PFSK-1 (cell line): ENCODE measurements around the gene CBR1.

Experiments used
- FOXP2 ChIP-seq: optimal IDR thresholded peaks from 2 replicates; pipeline ENCODE3; 2011; ENCODE audit warnings: borderline replicate concordance, control low read depth, inconsistent platforms; ENCODE audit not compliant: insufficient read depth; ENCODE audit errors: extremely low read length, extremely low read depth
- POLR2AphosphoS5 ChIP-seq: IDR thresholded peaks from 2 replicates; pipeline ENCODE4 v1.6.1; 2012; ENCODE audit warnings: low read depth, mild to moderate bottlenecking, control low read depth, low read length, moderate library complexity
- SIN3A ChIP-seq: IDR thresholded peaks from 2 replicates; pipeline ENCODE4 v1.6.1; 2012; ENCODE audit warnings: mild to moderate bottlenecking, low read length, moderate library complexity, borderline replicate concordance; ENCODE audit not compliant: insufficient read depth
- TAF1 ChIP-seq: IDR thresholded peaks from 2 replicates; pipeline ENCODE4 v1.6.1; 2012; ENCODE audit warnings: low read length, control low read depth, borderline replicate concordance; ENCODE audit not compliant: insufficient read depth
- TF ChIP-seq, protein P1 (sequence below), 2 experiments: IDR thresholded peaks; 2 replicates each; pipeline versions ENCODE4 v1.6.1 to v1.8.0; 2011 to 2012; ENCODE audit warnings: low read depth in 2 of 2, low read length in 2 of 2, control low read depth in 1 of 2, inconsistent platforms in 1 of 2, mild to moderate bottlenecking in 1 of 2, moderate library complexity in 1 of 2; ENCODE audit not compliant: insufficient read depth in 1 of 2

CBR1 gene

DNA sequence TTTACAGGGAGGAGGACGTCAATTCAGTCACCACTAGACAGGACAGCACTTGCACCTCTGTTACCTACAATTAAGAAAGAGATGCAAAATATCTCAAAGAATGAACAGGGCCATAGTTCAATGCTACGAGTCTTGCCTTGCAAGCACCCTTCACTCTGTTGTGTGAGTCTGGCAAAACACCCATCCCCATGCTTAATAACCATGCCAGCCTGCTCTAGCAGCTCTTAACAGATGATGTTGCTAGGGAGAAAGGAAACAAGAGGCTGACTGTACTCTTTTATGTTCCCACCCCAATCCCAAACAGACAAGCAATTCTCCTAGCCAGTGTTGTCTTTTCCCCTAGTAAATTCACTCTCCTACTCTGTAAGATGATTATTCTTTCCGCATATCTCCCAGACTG, 5.3 kb downstream of the CBR1 start:
- TF ChIP-seq, protein P1, sequence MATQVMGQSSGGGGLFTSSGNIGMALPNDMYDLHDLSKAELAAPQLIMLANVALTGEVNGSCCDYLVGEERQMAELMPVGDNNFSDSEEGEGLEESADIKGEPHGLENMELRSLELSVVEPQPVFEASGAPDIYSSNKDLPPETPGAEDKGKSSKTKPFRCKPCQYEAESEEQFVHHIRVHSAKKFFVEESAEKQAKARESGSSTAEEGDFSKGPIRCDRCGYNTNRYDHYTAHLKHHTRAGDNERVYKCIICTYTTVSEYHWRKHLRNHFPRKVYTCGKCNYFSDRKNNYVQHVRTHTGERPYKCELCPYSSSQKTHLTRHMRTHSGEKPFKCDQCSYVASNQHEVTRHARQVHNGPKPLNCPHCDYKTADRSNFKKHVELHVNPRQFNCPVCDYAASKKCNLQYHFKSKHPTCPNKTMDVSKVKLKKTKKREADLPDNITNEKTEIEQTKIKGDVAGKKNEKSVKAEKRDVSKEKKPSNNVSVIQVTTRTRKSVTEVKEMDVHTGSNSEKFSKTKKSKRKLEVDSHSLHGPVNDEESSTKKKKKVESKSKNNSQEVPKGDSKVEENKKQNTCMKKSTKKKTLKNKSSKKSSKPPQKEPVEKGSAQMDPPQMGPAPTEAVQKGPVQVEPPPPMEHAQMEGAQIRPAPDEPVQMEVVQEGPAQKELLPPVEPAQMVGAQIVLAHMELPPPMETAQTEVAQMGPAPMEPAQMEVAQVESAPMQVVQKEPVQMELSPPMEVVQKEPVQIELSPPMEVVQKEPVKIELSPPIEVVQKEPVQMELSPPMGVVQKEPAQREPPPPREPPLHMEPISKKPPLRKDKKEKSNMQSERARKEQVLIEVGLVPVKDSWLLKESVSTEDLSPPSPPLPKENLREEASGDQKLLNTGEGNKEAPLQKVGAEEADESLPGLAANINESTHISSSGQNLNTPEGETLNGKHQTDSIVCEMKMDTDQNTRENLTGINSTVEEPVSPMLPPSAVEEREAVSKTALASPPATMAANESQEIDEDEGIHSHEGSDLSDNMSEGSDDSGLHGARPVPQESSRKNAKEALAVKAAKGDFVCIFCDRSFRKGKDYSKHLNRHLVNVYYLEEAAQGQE (IDR thresholded peaks at IDR 0.05; ENCODE audit: insufficient read depth in 1 of 2, low read depth in 2 of 2, low read length in 2 of 2) = no peak
- TF ChIP-seq TAF1 (no peak), POLR2AphosphoS5 (no peak), SIN3A (no peak), FOXP2 (no peak)

DNA sequence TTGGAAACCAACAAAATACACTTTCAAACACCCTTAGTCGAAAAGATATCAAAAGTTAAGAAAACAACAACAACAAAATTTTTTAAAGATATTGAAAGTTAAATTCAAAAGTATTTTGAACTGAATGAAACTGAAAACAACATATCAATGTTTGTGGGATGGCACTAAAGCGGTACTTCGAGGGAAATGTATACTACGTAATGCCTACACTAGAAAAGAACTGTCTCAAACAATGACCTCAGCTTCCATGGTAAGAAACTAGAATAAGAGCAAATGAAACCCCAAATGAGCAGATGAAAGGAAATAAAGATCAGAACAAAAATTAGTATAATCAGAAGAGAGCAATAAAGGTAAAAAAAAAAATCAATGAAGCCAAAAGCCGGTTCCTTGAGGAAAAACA, 6.1 kb downstream of the CBR1 start:
- TF ChIP-seq POLR2AphosphoS5 = no peak
- TF ChIP-seq TAF1 = no peak
- TF ChIP-seq, protein P1 (IDR thresholded peaks at IDR 0.05; ENCODE audit: insufficient read depth in 1 of 2, low read depth in 2 of 2, low read length in 2 of 2) = no peak
- no peak for TF ChIP-seq FOXP2
- TF ChIP-seq SIN3A = no peak

DNA sequence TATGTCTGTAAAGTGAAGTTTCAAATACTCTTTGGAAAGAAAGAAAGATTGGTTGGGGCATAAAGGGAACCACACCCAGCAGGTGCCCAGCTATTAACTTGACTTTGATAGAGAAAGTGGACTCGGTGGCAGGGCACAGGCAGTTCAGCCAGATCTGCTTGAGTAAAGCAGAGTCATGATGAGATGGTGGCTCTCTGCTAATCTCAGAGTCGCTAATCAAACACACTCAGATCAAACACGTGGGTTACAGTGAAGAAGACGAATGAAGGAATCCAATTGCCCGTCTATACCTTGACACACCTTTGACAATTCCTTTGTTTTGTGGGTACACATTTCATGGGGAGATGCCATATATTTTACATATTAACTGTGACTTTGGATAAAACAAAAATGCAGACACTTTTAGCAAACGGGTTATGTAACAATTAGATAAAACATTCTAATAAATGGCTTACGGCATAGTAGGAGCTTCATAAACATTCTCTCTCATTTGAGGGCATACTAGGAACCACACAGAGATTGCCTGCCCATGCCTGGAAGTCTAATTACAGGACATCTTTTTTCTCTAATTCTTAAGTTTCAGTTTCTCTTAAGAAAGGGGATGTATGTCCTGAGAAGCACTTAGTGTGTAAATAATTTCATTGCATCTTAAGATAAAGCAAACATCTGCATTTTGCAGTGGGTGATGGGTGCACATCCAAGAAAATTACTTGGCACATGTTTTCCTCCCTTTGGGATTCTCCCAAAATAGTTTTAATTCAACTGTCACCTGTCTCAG, 7.2 kb downstream of the CBR1 start:
- TF ChIP-seq FOXP2 (no peak), POLR2AphosphoS5 (no peak), TAF1 (no peak), SIN3A (no peak)
- TF ChIP-seq, protein P1 (IDR thresholded peaks at IDR 0.05; ENCODE audit: insufficient read depth in 1 of 2, low read depth in 2 of 2, low read length in 2 of 2) = no peak

DNA sequence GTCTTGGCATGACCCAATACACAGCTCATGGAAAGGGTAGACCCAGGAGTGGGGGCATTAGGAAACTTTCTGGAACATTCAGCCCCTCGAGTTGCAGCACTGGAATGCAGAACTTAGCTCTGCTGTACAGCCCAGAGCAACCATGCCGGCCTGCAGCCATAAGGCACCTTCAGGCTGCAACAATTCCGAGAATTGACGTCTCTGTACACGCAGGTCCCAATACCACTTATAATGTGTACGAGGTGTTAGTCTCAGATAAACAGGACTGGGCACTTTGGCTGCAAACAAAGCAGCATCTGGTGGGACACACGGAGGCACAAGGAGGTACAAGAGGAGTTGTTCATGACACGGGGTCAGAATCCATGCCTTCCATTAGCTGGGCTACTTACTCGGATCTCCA, 7.9 kb downstream of the CBR1 start:
- TF ChIP-seq POLR2AphosphoS5 = no peak

DNA sequence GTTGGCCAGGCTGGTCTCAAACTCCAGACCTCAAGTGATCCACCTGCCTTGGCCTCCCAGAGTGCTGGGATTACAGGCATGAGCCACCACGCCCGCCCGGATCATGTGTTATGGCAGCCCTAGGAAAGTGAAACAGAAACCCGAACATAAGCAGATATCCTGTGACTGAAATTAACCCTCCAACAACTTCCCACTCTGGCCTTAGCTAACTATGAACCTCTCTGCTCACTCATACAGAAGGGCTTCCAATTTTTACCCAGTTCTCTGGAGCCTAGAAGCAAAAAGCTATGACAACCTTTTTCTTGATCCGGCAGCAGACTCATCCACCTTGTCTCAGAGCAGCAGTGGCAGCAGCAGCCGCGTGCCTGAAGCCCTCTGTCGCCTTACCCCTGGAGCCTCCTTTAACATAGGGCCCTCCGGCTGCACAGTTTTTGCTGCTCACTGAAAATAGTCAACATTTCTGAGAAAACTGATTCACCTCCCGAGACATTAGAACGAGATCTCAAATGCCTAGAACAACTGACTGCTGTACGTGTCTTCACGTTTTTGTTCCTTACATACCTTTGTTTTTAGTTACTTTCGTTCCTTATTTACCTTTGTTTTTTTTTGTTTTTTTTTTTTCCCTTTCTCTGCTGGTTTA, 9.3 kb downstream of the CBR1 start:
- no peak for TF ChIP-seq TAF1
- TF ChIP-seq SIN3A = no peak
- no peak for TF ChIP-seq FOXP2
- TF ChIP-seq POLR2AphosphoS5 = no peak
- TF ChIP-seq, protein P1 (IDR thresholded peaks at IDR 0.05; ENCODE audit: insufficient read depth in 1 of 2, low read depth in 2 of 2, low read length in 2 of 2) = no peak
